Measurements from ENCODE around the gene CIAPIN1. TPM values are rescaled to one million over a fixed set of nuclear protein-coding genes. Genes with fewer than 3 reads are reported as not detected.
A peak's percentile ranks its signal among the peaks of the same experiment; 100 is the strongest.

Gene CIAPIN1
- total and polyA plus RNA-seq, 2 of the 4 experiments (the other 2 are of a cell fraction) = 41.6 to 47.7 TPM

- TF ChIP-seq ELK1 (IDR thresholded peaks at IDR 0.05; ENCODE audit: borderline replicate concordance, low read depth, low read length) = no peak
- no peak for TF ChIP-seq NFE2L2 (IDR thresholded peaks at IDR 0.05; ENCODE audit: low read depth, low read length)
- no peak for TF ChIP-seq CEBPB (IDR thresholded peaks at IDR 0.05; ENCODE audit: low read depth, low read length)
- TF ChIP-seq RCOR1 (IDR thresholded peaks at IDR 0.05; ENCODE audit: insufficient replicate concordance, low read length) = no peak
Measured at GRCh38 chr16:57445510-57445909, 1.7 kb downstream of the CIAPIN1 start (continued).

- in situ Hi-C loops (cut with MboI; ENCODE audit: low sequenced_read_pairs) (no loop called here), dilution Hi-C loops (cut with HindIII; ENCODE audit: low sequenced_read_pairs, unreplicated experiment) (no loop called here), intact Hi-C loops (cut with micrococcal nuclease) (no loop called here)
- Histone ChIP-seq H2AK5ac (ENCODE audit: low read depth, low read length) (no peak overlapping the region), H2BK120ac (ENCODE audit: low read depth, low read length) (no peak overlapping the region), H3K36me3 (ENCODE audit: control insufficient read depth, insufficient read depth, low read length) (peaks cover 8% of the 10 kb centered on the region), H3K9ac (ENCODE audit: low read depth, low read length) (no peak overlapping the region), H4K5ac (ENCODE audit: low read depth, low read length) (no peak overlapping the region), H3K4me3 (ENCODE audit: insufficient read depth, low read depth, low read length) (no peak overlapping the region), H2AFZ (replicated peaks; ENCODE audit: low read length, poor library complexity) (no peak overlapping the region), H2BK20ac (ENCODE audit: low read depth, low read length) (no peak overlapping the region), H2AK9ac (replicated peaks; ENCODE audit: low read depth, low read length, poor library complexity) (no peak overlapping the region), H3K27ac (ENCODE audit: insufficient read depth, low read length) (no peak overlapping the region), H3K14ac (replicated peaks; ENCODE audit: low read depth, low read length) (no peak overlapping the region), H4K91ac (ENCODE audit: insufficient read depth, low read depth, low read length) (no peak overlapping the region), H3K4ac (ENCODE audit: low read depth, low read length) (no peak overlapping the region), H3K56ac (ENCODE audit: extremely low read depth, insufficient read depth, low read length) (no peak overlapping the region), H4K8ac (ENCODE audit: low read depth in 2 of 2, low read length in 2 of 2) (no peak overlapping the region), H2BK15ac (ENCODE audit: low read depth, low read length) (no peak overlapping the region), H3K79me1 (ENCODE audit: low read depth in 1 of 2, low read length in 2 of 2) (peaks cover 44 to 73% of the 10 kb centered on the region in 2 experiments), H3K23ac (ENCODE audit: low read depth, low read length) (no peak overlapping the region), H3K4me1 (ENCODE audit: control insufficient read depth, insufficient read depth, low read length) (peaks cover 3% of the 10 kb centered on the region), H3K9me3 (ENCODE audit: control insufficient read depth, insufficient read depth, low read length) (peaks cover 3% of the 10 kb centered on the region), H3K18ac (ENCODE audit: low read depth, low read length) (no peak overlapping the region), H3K4me2 (ENCODE audit: low read depth, low read length) (no peak overlapping the region), H4K20me1 (ENCODE audit: insufficient read depth, low read length) (no peaks in the 10 kb centered on the region; the same call in 1 of the 2 replicates), H2BK5ac (ENCODE audit: low read depth, low read length, poor library complexity, severe bottlenecking) (no peak overlapping the region), H3K27me3 (ENCODE audit: control insufficient read depth, insufficient read depth, low read length) (no peaks in the 10 kb centered on the region), H3K9me1 (ENCODE audit: insufficient read depth, low read length) (0 out of 2 replicates have a peak, but pooled peaks cover 3% of the 10 kb centered on the region)
- CTCF ChIA-PET = interaction anchor here (0.8 kb wide), 1 partner anchor 28 kb away, joined by 3 read pairs; no protein-coding TSS in a partner anchor
- no CpG with 5 or more reads among the region's 3 CpGs for WGBS, 2 experiments (ENCODE audit: extremely low coverage in 2 of 2, insufficient read length in 1 of 2)
- no TSS peak for BruUV-seq (replicated peaks)
- POLR2A ChIA-PET (ENCODE audit: unreplicated experiment) = no interaction called here
- TF ChIP-seq CTCF (conservative IDR thresholded peaks at IDR 0.05; ENCODE audit: low read depth, low read length) (no peak), FOS (IDR thresholded peaks at IDR 0.05; ENCODE audit: low read depth, low read length) (no peak), MAFK (IDR thresholded peaks at IDR 0.05; ENCODE audit: low read depth, low read length) (no peak), USF2 (IDR thresholded peaks at IDR 0.05; ENCODE audit: low read depth, low read length) (no peak), BHLHE40 (IDR thresholded peaks at IDR 0.05; ENCODE audit: low read depth, low read length) (no peak), RAD21 (IDR thresholded peaks at IDR 0.05; ENCODE audit: low read length) (no peak), POLR2A (IDR thresholded peaks at IDR 0.05; ENCODE audit: low read depth, low read length) (no peak), RCOR1 (IDR thresholded peaks at IDR 0.05; ENCODE audit: insufficient replicate concordance, low read length) (no peak), MXI1 (IDR thresholded peaks at IDR 0.05; ENCODE audit: borderline replicate concordance, low read depth, low read length) (no peak), CHD1 (IDR thresholded peaks at IDR 0.05; ENCODE audit: low read depth, low read length) (no peak), CEBPB (IDR thresholded peaks at IDR 0.05; ENCODE audit: low read depth, low read length) (no peak)
- peak; percentile 20 for DNase-seq
- ATAC-seq (ENCODE audit: low read depth) = no peak
Measured at GRCh38 chr16:57444711-57445110, 2.5 kb downstream of the CIAPIN1 start.
